ENCODE data around the gene KLK1.
"Not testable (repeated sequence)": the region's sequence is repeated elsewhere in the genome, so short reads cannot be mapped to it uniquely, and the experiment has no call there.

- TF ChIP-seq CTCF, POLR2A, EP300 (IDR thresholded peaks at IDR 0.05): not testable (repeated sequence)
Observed at GRCh38 chr19:50772912-50773311, 50.7 kb downstream of the KLK1 start.

Measured in tibial nerve (tissue), 4 donors.